HL-60/S4 treated with phorbol 12-myristate 13-acetate at 8.2 ng/mL for 4 days and 3 days (cell line): ENCODE measurements around the gene FBXW9.

ENCODE experiments used
- in situ Hi-C: fragments of 300-500 bp; cut with MboI; formaldehyde crosslinking; loops from 2 replicates; pipeline ENCODE4 v1.15.0; 2022; ENCODE audit warnings: low sequenced_read_pairs

The FBXW9 gene

GRCh38 chr19:12681074-12681987, 15.1 kb downstream of the FBXW9 start, which contains the start of gene DHPS:
Gene DHPS (minus strand): TSS chr19:12681880. CDS start chr19:12681766, 114 bp downstream.
- in situ Hi-C loops, result no loop called here

GRCh38 chr19:12680034-12680433, 16.4 kb downstream of the FBXW9 start:
- in situ Hi-C loops, result no loop called here

- in situ Hi-C loops, result loop anchor here (10.0 kb wide), 1 partner anchor 113 kb away; no protein-coding TSS in a partner anchor
Observed at GRCh38 chr19:12678039-12678438, 18.4 kb downstream of the FBXW9 start.

GRCh38 chr19:12676928-12677327, 19.5 kb downstream of the FBXW9 start:
- in situ Hi-C loops, result loop anchor here (10.0 kb wide), 1 partner anchor 112 kb away; no protein-coding TSS in a partner anchor

- in situ Hi-C loops, result loop anchor here (10.0 kb wide), 1 partner anchor 112 kb away; no protein-coding TSS in a partner anchor
Observed at GRCh38 chr19:12676384-12676792, 20.0 kb downstream of the FBXW9 start.

- in situ Hi-C loops, result loop anchor here (10.0 kb wide), 1 partner anchor 111 kb away; no protein-coding TSS in a partner anchor
Observed at GRCh38 chr19:12675940-12676339, 20.5 kb downstream of the FBXW9 start.

GRCh38 chr19:12675399-12675798, 21.0 kb downstream of the FBXW9 start:
- in situ Hi-C loops, result loop anchor here (10.0 kb wide), 1 partner anchor 111 kb away; no protein-coding TSS in a partner anchor

GRCh38 chr19:12672744-12673143, 23.7 kb downstream of the FBXW9 start:
- in situ Hi-C loops, result loop anchor here (10.0 to 25.0 kb wide), 2 partner anchors 108 to 1085 kb away; partner anchors contain the start of genes ACP5 and ZNF627

GRCh38 chr19:12670159-12670928, 26.1 kb downstream of the FBXW9 start:
- in situ Hi-C loops, result loop anchor here (10.0 to 25.0 kb wide), 2 partner anchors 106 to 1083 kb away; partner anchors contain the start of genes ACP5 and ZNF627

GRCh38 chr19:12669270-12670158, 26.9 kb downstream of the FBXW9 start:
- in situ Hi-C loops, result loop anchor here (10.0 to 25.0 kb wide), 2 partner anchors 105 to 1082 kb away; partner anchors contain the start of genes ACP5 and ZNF627

GRCh38 chr19:12668932-12669269, 27.5 kb downstream of the FBXW9 start:
- in situ Hi-C loops, result loop anchor here (25.0 kb wide), 1 partner anchor 1082 kb away; the partner anchor contains the start of genes ACP5 and ZNF627

GRCh38 chr19:12668346-12668745, 28.1 kb downstream of the FBXW9 start:
- in situ Hi-C loops, result loop anchor here (25.0 kb wide), 1 partner anchor 1081 kb away; the partner anchor contains the start of genes ACP5 and ZNF627

GRCh38 chr19:12667731-12668302, 28.6 kb downstream of the FBXW9 start:
- in situ Hi-C loops, result loop anchor here (25.0 kb wide), 1 partner anchor 1081 kb away; the partner anchor contains the start of genes ACP5 and ZNF627

GRCh38 chr19:12666265-12667048, 30.0 kb downstream of the FBXW9 start, which contains the start of the genes MAN2B1 and WDR83:
Gene MAN2B1 (minus strand): TSS chr19:12666742. CDS start chr19:12666701, 41 bp downstream.
Gene WDR83 (plus strand): TSS chr19:12666807. CDS start chr19:12669791, 2,984 bp downstream.
- in situ Hi-C loops, result loop anchor here (25.0 kb wide), 1 partner anchor 1079 kb away; the partner anchor contains the start of genes ACP5 and ZNF627

- in situ Hi-C loops, result loop anchor here (25.0 kb wide), 1 partner anchor 1078 kb away; the partner anchor contains the start of genes ACP5 and ZNF627
Observed at GRCh38 chr19:12665671-12666264, 30.7 kb downstream of the FBXW9 start.

- in situ Hi-C loops, result loop anchor here (25.0 kb wide), 1 partner anchor 1078 kb away; the partner anchor contains the start of genes ACP5 and ZNF627
Observed at GRCh38 chr19:12665281-12665573, 31.2 kb downstream of the FBXW9 start.

- in situ Hi-C loops, result loop anchor here (25.0 kb wide), 1 partner anchor 1077 kb away; the partner anchor contains the start of genes ACP5 and ZNF627
Observed at GRCh38 chr19:12664406-12665280, 31.8 kb downstream of the FBXW9 start.
